ENCODE data around the gene UBE2J2. TPM values are rescaled to one million over a fixed set of nuclear protein-coding genes. Genes with fewer than 3 reads are reported as not detected.

UBE2J2 gene
- total RNA-seq, 4 donors from 2014 or later, result 9.5 to 66.1 (median 49.8) TPM

- TF ChIP-seq POLR2A (IDR thresholded peaks at IDR 0.05) (no peak), CTCF (IDR thresholded peaks at IDR 0.05) (peak; percentile 61 to 80 (median 70))
- intact Hi-C loops (cut with DNase I; ENCODE audit: low total_unique reads), result no loop called here
- Histone ChIP-seq H3K27ac (no peak overlapping the region), H3K9me3 (no peaks in the 10 kb centered on the region), H3K36me3 (no peaks in the 10 kb centered on the region), H3K4me1 (peaks cover 0 to 16% of the 10 kb centered on the region in 2 donors), H3K27me3 (no peaks in the 10 kb centered on the region), H3K4me3 (no peak overlapping the region)
- DNase-seq, result peak; percentile 68 to 70
These were observed 18.1 kb upstream of the UBE2J2 start for GRCh38 chr1:1291548-1292441.

- intact Hi-C loops (cut with DNase I; ENCODE audit: low total_unique reads), result no loop called here
- Histone ChIP-seq H3K27me3 (no peaks in the 10 kb centered on the region), H3K9me3 (no peaks in the 10 kb centered on the region), H3K4me1 (peaks cover 0 to 16% of the 10 kb centered on the region in 2 donors), H3K4me3 (no peak overlapping the region), H3K27ac (no peak overlapping the region), H3K36me3 (no peaks in the 10 kb centered on the region)
- TF ChIP-seq CTCF (IDR thresholded peaks at IDR 0.05) (no peak), POLR2A (IDR thresholded peaks at IDR 0.05) (no peak)
- peak in 1 of 2 donors; percentile 44 for DNase-seq
These were observed 17.4 kb upstream of the UBE2J2 start for GRCh38 chr1:1291023-1291528.

GRCh38 chr1:1290238-1290731, 16.6 kb upstream of the UBE2J2 start:
- Histone ChIP-seq H3K4me1 (peaks cover 0 to 16% of the 10 kb centered on the region in 2 donors), H3K4me3 (no peak overlapping the region), H3K9me3 (no peaks in the 10 kb centered on the region), H3K27ac (no peak overlapping the region), H3K36me3 (no peaks in the 10 kb centered on the region), H3K27me3 (no peaks in the 10 kb centered on the region)
- intact Hi-C loops (cut with DNase I; ENCODE audit: low total_unique reads), result no loop called here
- peak in 1 of 2 donors; percentile 31 for DNase-seq
- TF ChIP-seq CTCF (IDR thresholded peaks at IDR 0.05) (peak; percentile 18 to 60 (median 32)), POLR2A (IDR thresholded peaks at IDR 0.05) (no peak)

GRCh38 chr1:1287288-1288110, 13.8 kb upstream of the UBE2J2 start:
- no peaks in the 10 kb centered on the region for H3K9me3 ChIP-seq
- no peak overlapping the region for H3K27ac ChIP-seq
- TF ChIP-seq POLR2A (IDR thresholded peaks at IDR 0.05), result no peak
- no peak for TF ChIP-seq CTCF (IDR thresholded peaks at IDR 0.05)
- no peaks in the 10 kb centered on the region for H3K36me3 ChIP-seq
- intact Hi-C loops (cut with DNase I; ENCODE audit: low total_unique reads), result no loop called here
- peaks cover 0 to 16% of the 10 kb centered on the region in 2 donors for H3K4me1 ChIP-seq
- DNase-seq, result no peak
- no peak overlapping the region for H3K4me3 ChIP-seq
- no peaks in the 10 kb centered on the region for H3K27me3 ChIP-seq
